CD4-positive, CD25-positive, alpha-beta regulatory T cell (primary cell): ENCODE measurements around the gene IRX2. TPM values are rescaled to one million over a fixed set of nuclear protein-coding genes. Genes with fewer than 3 reads are reported as not detected.

Experiments used
- ATAC-seq, 2 donors: fragments of 150-1000 bp; cut with Tn5 transposase; one replicate each; pipeline ENCODE4 v1.10.0; 2021; ENCODE audit warnings: low read depth in 2 of 2, moderate number of reproducible peaks in 2 of 2, moderate library complexity in 1 of 2
- DNase-seq, 3 donors: peaks; one replicate each; pipeline versions ENCODE4 v3.0.0 to v3.0.0-alpha.2; 2012 to 2022; ENCODE audit warnings: mixed read lengths in 1 of 3
- H3K27ac ChIP-seq: one replicate; pipeline ENCODE4 v1.7.0; 2013; ENCODE audit warnings: mild to moderate bottlenecking, low read length; ENCODE audit not compliant: insufficient read depth, poor library complexity, severe bottlenecking
- H3K27me3 ChIP-seq: one replicate; pipeline ENCODE4 v1.7.0; 2013; ENCODE audit warnings: low read length; ENCODE audit not compliant: control insufficient read depth, insufficient read depth
- H3K36me3 ChIP-seq: one replicate; pipeline ENCODE4 v1.7.0; 2013; ENCODE audit warnings: mild to moderate bottlenecking, low read length, moderate library complexity; ENCODE audit not compliant: control insufficient read depth, insufficient read depth
- H3K4me1 ChIP-seq: 2 replicates; pipeline ENCODE4 v1.7.0; 2013; ENCODE audit warnings: mild to moderate bottlenecking, low read length; ENCODE audit not compliant: insufficient read depth, control insufficient read depth, poor library complexity, severe bottlenecking
- H3K4me3 ChIP-seq: one replicate; pipeline ENCODE4 v1.7.0; 2013; ENCODE audit warnings: low read depth, mild to moderate bottlenecking, low read length, moderate library complexity
- H3K9me3 ChIP-seq, 2 experiments: 1 replicate in 1 of 2; 2 replicates in 1 of 2; pipeline ENCODE4 v1.7.0; 2013; ENCODE audit warnings: low read length in 2 of 2, mild to moderate bottlenecking in 1 of 2, moderate library complexity in 1 of 2; ENCODE audit not compliant: control insufficient read depth in 2 of 2
- H3K27ac Mint-ChIP-seq, 3 donors: one replicate each; pipeline ENCODE4 v1.8.0; 2020 to 2022; ENCODE audit warnings: mild to moderate bottlenecking in 3 of 3, mixed read lengths in 3 of 3, moderate library complexity in 2 of 3
- H3K27me3 Mint-ChIP-seq: one replicate; pipeline ENCODE4 v1.8.0; 2022; ENCODE audit warnings: mild to moderate bottlenecking, mixed read lengths
- H3K36me3 Mint-ChIP-seq: one replicate; pipeline ENCODE4 v1.8.0; 2020; ENCODE audit warnings: mixed read lengths
- H3K4me1 Mint-ChIP-seq, 4 donors: one replicate each; pipeline ENCODE4 v1.8.0; 2020 to 2022; ENCODE audit warnings: mixed read lengths in 4 of 4, mild to moderate bottlenecking in 1 of 4
- H3K4me3 Mint-ChIP-seq, 4 donors: one replicate each; pipeline ENCODE4 v1.8.0; 2020 to 2022; ENCODE audit warnings: mild to moderate bottlenecking in 4 of 4, mixed read lengths in 4 of 4, moderate library complexity in 3 of 4
- H3K9me3 Mint-ChIP-seq, 7 donors: one replicate each; pipeline ENCODE4 v1.8.0; 2020 to 2022; ENCODE audit warnings: mixed read lengths in 7 of 7, mild to moderate bottlenecking in 3 of 7, moderate library complexity in 2 of 7
- polyA plus RNA-seq, 4 donors: library from polyadenylated mRNA; unstranded; fragments of 300-500 nt; fragmentation: Illumina TruSeq; gene quantifications; one replicate each; pipeline ENCODE4 v1.2.3, GENCODE V29; 2021
- total RNA-seq: library from RNA; stranded (reverse); gene quantifications from one replicate; pipeline ENCODE4 v1.2.3, GENCODE V29; 2022

IRX2 gene
- total and polyA plus RNA-seq, 5 donors from 2014 or later = not detected

- Histone ChIP-seq H3K4me3 (no peak overlapping the region), H3K36me3 (no peaks in the 10 kb centered on the region), H3K9me3 (no peaks in the 10 kb centered on the region), H3K27ac (no peak overlapping the region), H3K27me3 (peaks cover 24% of the 10 kb centered on the region), H3K4me1 (peaks cover 4% of the 10 kb centered on the region)
- no peak overlapping the region for H3K27ac Mint-ChIP-seq
- DNase-seq (no peak), ATAC-seq (no peak)
- peaks cover 0 to 9% (median 0%) of the 10 kb centered on the region in 4 donors for H3K4me1 Mint-ChIP-seq
- peaks cover 0 to 9% (median 0%) of the 10 kb centered on the region in 7 donors for H3K9me3 Mint-ChIP-seq
- H3K36me3 Mint-ChIP-seq = no peaks in the 10 kb centered on the region
- no peak overlapping the region for H3K4me3 Mint-ChIP-seq
- peaks cover 68% of the 10 kb centered on the region for H3K27me3 Mint-ChIP-seq
These were observed 9.5 kb downstream of the IRX2 start for GRCh38 chr5:2741956-2742355.

- Mint-ChIP-seq H3K4me3 (peak overlapping the region in 1 of 4 donors; percentile 38), H3K9me3 (peaks cover 0 to 9% (median 0%) of the 10 kb centered on the region in 7 donors), H3K27ac (peak overlapping the region in 1 of 3 donors; percentile 5), H3K4me1 (peaks cover 0 to 4% (median 0%) of the 10 kb centered on the region in 4 donors), H3K27me3 (peaks cover 66% of the 10 kb centered on the region), H3K36me3 (no peaks in the 10 kb centered on the region)
- no peak for ATAC-seq
- Histone ChIP-seq H3K9me3 (no peaks in the 10 kb centered on the region), H3K27ac (no peak overlapping the region), H3K4me1 (peaks cover 4% of the 10 kb centered on the region), H3K4me3 (no peak overlapping the region), H3K36me3 (no peaks in the 10 kb centered on the region), H3K27me3 (peaks cover 24% of the 10 kb centered on the region)
- DNase-seq = no peak
These were observed 10.5 kb downstream of the IRX2 start for GRCh38 chr5:2740876-2741555.

- H3K4me3 Mint-ChIP-seq = no peak overlapping the region
- DNase-seq = no peak
- H3K36me3 Mint-ChIP-seq = no peaks in the 10 kb centered on the region
- H3K36me3 ChIP-seq = no peaks in the 10 kb centered on the region
- no peaks in the 10 kb centered on the region for H3K9me3 ChIP-seq
- H3K27me3 ChIP-seq = peaks cover 24% of the 10 kb centered on the region
- no peak overlapping the region for H3K27ac ChIP-seq
- peaks cover 4% of the 10 kb centered on the region for H3K4me1 ChIP-seq
- ATAC-seq = no peak
- peaks cover 0 to 9% (median 0%) of the 10 kb centered on the region in 7 donors for H3K9me3 Mint-ChIP-seq
- peaks cover 63% of the 10 kb centered on the region for H3K27me3 Mint-ChIP-seq
- no peak overlapping the region for H3K4me3 ChIP-seq
- no peaks in the 10 kb centered on the region for H3K4me1 Mint-ChIP-seq
- peak overlapping the region in 1 of 3 donors; percentile 5 for H3K27ac Mint-ChIP-seq
These were observed 11.2 kb downstream of the IRX2 start for GRCh38 chr5:2740051-2740875.

GRCh38 chr5:2739360-2740050, 12.0 kb downstream of the IRX2 start:
- no peak for DNase-seq
- Histone ChIP-seq H3K36me3 (no peaks in the 10 kb centered on the region), H3K27me3 (peaks cover 19% of the 10 kb centered on the region), H3K27ac (no peak overlapping the region), H3K9me3 (no peaks in the 10 kb centered on the region), H3K4me1 (peaks cover 4% of the 10 kb centered on the region), H3K4me3 (no peak overlapping the region)
- H3K4me3 Mint-ChIP-seq = no peak overlapping the region
- H3K27ac Mint-ChIP-seq = no peak overlapping the region
- no peaks in the 10 kb centered on the region for H3K4me1 Mint-ChIP-seq
- H3K36me3 Mint-ChIP-seq = no peaks in the 10 kb centered on the region
- H3K27me3 Mint-ChIP-seq = peaks cover 55% of the 10 kb centered on the region
- H3K9me3 Mint-ChIP-seq = peaks cover 0 to 9% (median 0%) of the 10 kb centered on the region in 7 donors
- ATAC-seq = no peak

- H3K4me1 Mint-ChIP-seq = no peaks in the 10 kb centered on the region
- no peak for DNase-seq
- Histone ChIP-seq H3K27ac (no peak overlapping the region), H3K9me3 (no peaks in the 10 kb centered on the region), H3K4me3 (no peak overlapping the region), H3K27me3 (peaks cover 13% of the 10 kb centered on the region), H3K4me1 (peaks cover 4% of the 10 kb centered on the region), H3K36me3 (no peaks in the 10 kb centered on the region)
- peak overlapping the region in 1 of 4 donors; percentile 24 for H3K4me3 Mint-ChIP-seq
- H3K27ac Mint-ChIP-seq = no peak overlapping the region
- H3K36me3 Mint-ChIP-seq = no peaks in the 10 kb centered on the region
- H3K27me3 Mint-ChIP-seq = peaks cover 49% of the 10 kb centered on the region
- no peak for ATAC-seq
- H3K9me3 Mint-ChIP-seq = peaks cover 0 to 5% (median 0%) of the 10 kb centered on the region in 7 donors
These were observed 12.6 kb downstream of the IRX2 start for GRCh38 chr5:2738700-2739359.

- no peaks in the 10 kb centered on the region for H3K9me3 ChIP-seq
- H3K4me3 ChIP-seq = no peak overlapping the region
- H3K27me3 ChIP-seq = peaks cover 13% of the 10 kb centered on the region
- ATAC-seq (no peak), DNase-seq (no peak)
- no peak overlapping the region for H3K27ac ChIP-seq
- Mint-ChIP-seq H3K27me3 (peaks cover 44% of the 10 kb centered on the region), H3K4me1 (no peaks in the 10 kb centered on the region), H3K27ac (no peak overlapping the region), H3K4me3 (no peak overlapping the region), H3K9me3 (peaks cover 0 to 5% (median 0%) of the 10 kb centered on the region in 7 donors), H3K36me3 (no peaks in the 10 kb centered on the region)
- H3K36me3 ChIP-seq = no peaks in the 10 kb centered on the region
- H3K4me1 ChIP-seq = peaks cover 4% of the 10 kb centered on the region
These were observed 13.2 kb downstream of the IRX2 start for GRCh38 chr5:2738156-2738699.
